Glutamatergic neuron (in vitro differentiated cells): ENCODE measurements around the gene PRKCA. TPM values are rescaled to one million over a fixed set of nuclear protein-coding genes. Genes with fewer than 3 reads are reported as not detected.

Source experiments
- DNase-seq: peaks from one replicate; pipeline ENCODE4 v3.0.0; 2022
- H3K27ac Mint-ChIP-seq: one replicate; pipeline ENCODE4 v1.8.0; 2020; ENCODE audit warnings: mild to moderate bottlenecking, mixed read lengths, inconsistent platforms; ENCODE audit not compliant: unreplicated experiment
- H3K27me3 Mint-ChIP-seq: one replicate; pipeline ENCODE4 v1.8.0; 2020; ENCODE audit warnings: mild to moderate bottlenecking, moderate library complexity, mixed read lengths, inconsistent platforms; ENCODE audit not compliant: unreplicated experiment
- H3K36me3 Mint-ChIP-seq: one replicate; pipeline ENCODE4 v1.8.0; 2020; ENCODE audit warnings: mild to moderate bottlenecking, mixed read lengths, inconsistent platforms; ENCODE audit not compliant: unreplicated experiment
- H3K4me1 Mint-ChIP-seq: one replicate; pipeline ENCODE4 v1.8.0; 2020; ENCODE audit warnings: mild to moderate bottlenecking, low read depth, mixed read lengths, inconsistent platforms; ENCODE audit not compliant: unreplicated experiment
- H3K4me3 Mint-ChIP-seq: one replicate; pipeline ENCODE4 v1.8.0; 2020; ENCODE audit warnings: mild to moderate bottlenecking, mixed read lengths, inconsistent platforms; ENCODE audit not compliant: unreplicated experiment
- H3K9me3 Mint-ChIP-seq: one replicate; pipeline ENCODE4 v1.8.0; 2020; ENCODE audit warnings: mild to moderate bottlenecking, moderate library complexity, mixed read lengths, inconsistent platforms; ENCODE audit not compliant: unreplicated experiment
- CTCF ChIP-seq: fragments of 200-600 bp; sonication (generic); IDR thresholded peaks from one replicate; pipeline ENCODE4 v1.5.0; 2021; ENCODE audit not compliant: partially characterized antibody, unreplicated experiment
- total RNA-seq: library from RNA; stranded (reverse); fragmentation: NEBNext Ultra II Directional; extraction: Animal tissue kit (Norgen Biotek cat#: 25700); gene quantifications from one replicate; pipeline ENCODE4 v1.2.1, GENCODE V29; 2021; ENCODE audit not compliant: unreplicated experiment

The PRKCA gene
- total RNA-seq, 1 donor from 2014 or later: 2.2 TPM

- no peaks in the 10 kb centered on the region for H3K27me3 Mint-ChIP-seq
Measured at GRCh38 chr17:66507103-66507923, 204.9 kb downstream of the PRKCA start.

GRCh38 chr17:66507982-66508760, 205.8 kb downstream of the PRKCA start:
- Mint-ChIP-seq H3K27me3 (no peaks in the 10 kb centered on the region), H3K9me3 (no peaks in the 10 kb centered on the region), H3K4me1 (no peaks in the 10 kb centered on the region), H3K36me3 (no peaks in the 10 kb centered on the region), H3K27ac (no peak overlapping the region), H3K4me3 (no peak overlapping the region)
- no peak for DNase-seq
- TF ChIP-seq CTCF: no peak

More at GRCh38 chr17:66507103-66507923, 204.9 kb downstream of the PRKCA start:
- Mint-ChIP-seq H3K36me3 (no peaks in the 10 kb centered on the region), H3K27ac (no peak overlapping the region), H3K4me3 (no peak overlapping the region), H3K4me1 (no peaks in the 10 kb centered on the region), H3K9me3 (no peaks in the 10 kb centered on the region)
- no peak for TF ChIP-seq CTCF
- DNase-seq: no peak

- Mint-ChIP-seq H3K27ac (no peak overlapping the region), H3K36me3 (no peaks in the 10 kb centered on the region), H3K27me3 (no peaks in the 10 kb centered on the region), H3K9me3 (no peaks in the 10 kb centered on the region), H3K4me3 (no peak overlapping the region), H3K4me1 (no peaks in the 10 kb centered on the region)
- TF ChIP-seq CTCF: no peak
- no peak for DNase-seq
Measured at GRCh38 chr17:66508896-66509844, 206.8 kb downstream of the PRKCA start.

GRCh38 chr17:66509926-66510325, 207.5 kb downstream of the PRKCA start:
- no peak for DNase-seq
- TF ChIP-seq CTCF: no peak
- no peaks in the 10 kb centered on the region for H3K9me3 Mint-ChIP-seq
- no peaks in the 10 kb centered on the region for H3K27me3 Mint-ChIP-seq
- no peak overlapping the region for H3K4me3 Mint-ChIP-seq
- H3K27ac Mint-ChIP-seq: no peak overlapping the region
- no peaks in the 10 kb centered on the region for H3K4me1 Mint-ChIP-seq
- no peaks in the 10 kb centered on the region for H3K36me3 Mint-ChIP-seq
